ENCODE data around the gene DLG2. TPM values are rescaled to one million over a fixed set of nuclear protein-coding genes. Genes with fewer than 3 reads are reported as not detected.

Gene DLG2
- total and polyA plus RNA-seq, 2 of the 8 experiments (the other 6 are each of a cell fraction or from before 2014, with no cell fraction given) = 1.7 to 14.3 TPM

- no peaks in the 10 kb centered on the region for H3K36me3 ChIP-seq (ENCODE audit: control insufficient read depth in 2 of 4, insufficient read depth in 4 of 4, low read length in 3 of 4)
- FAIRE-seq (no peak), DNase-seq (ENCODE audit: low read depth in 1 of 2, low spot score in 2 of 2) (no peak)
- H3K79me2 ChIP-seq (ENCODE audit: control insufficient read depth in 1 of 2, insufficient read depth in 2 of 2, low read length in 2 of 2) = no peaks in the 10 kb centered on the region
- H3K9ac ChIP-seq (replicated peaks in 1 of 4; ENCODE audit: extremely low read depth in 1 of 4, low read depth in 3 of 4, low read length in 3 of 4) = no peak overlapping the region
- H2BK12ac ChIP-seq (ENCODE audit: low read depth, low read length) = no peak overlapping the region
- H3K4ac ChIP-seq (replicated peaks; ENCODE audit: insufficient read length, low read depth, low read length) = no peak overlapping the region
- no peak overlapping the region for H4K8ac ChIP-seq (ENCODE audit: extremely low read depth, insufficient read depth, low read length)
- H4K20me1 ChIP-seq (replicated peaks in 1 of 2; ENCODE audit: control insufficient read depth in 1 of 2, insufficient read depth in 2 of 2, low read length in 2 of 2) = no peaks in the 10 kb centered on the region
- no peak overlapping the region for H2AFZ ChIP-seq (ENCODE audit: low read length)
- H3K4me2 ChIP-seq (ENCODE audit: insufficient read depth in 1 of 2, low read depth in 2 of 2, low read length in 2 of 2) = no peak overlapping the region
- CTCF ChIA-PET (ENCODE audit: partially characterized antibody) = no interaction called here
- H3K18ac ChIP-seq (ENCODE audit: extremely low read depth, low read length) = no peak overlapping the region
- no peak overlapping the region for H3K56ac ChIP-seq (replicated peaks; ENCODE audit: insufficient read length, low read depth, low read length)
- WGBS, 2 experiments (ENCODE audit: extremely low coverage in 1 of 2, insufficient coverage in 1 of 2, insufficient read length in 1 of 2, insufficient replicate concordance in 2 of 2, low coverage in 1 of 2, low lambda C conversion rate in 2 of 2, missing lambda C conversion rate in 1 of 2) = 5% methylated on average over 1 of the region's 1 CpG; no CpG with 5 or more reads in 1 of the 2 experiments
- no peaks in the 10 kb centered on the region for H3K4me1 ChIP-seq (replicated peaks in 1 of 4; ENCODE audit: control insufficient read depth in 3 of 4, insufficient read depth in 4 of 4, low read length in 3 of 4)
- POLR2A ChIA-PET (ENCODE audit: partially characterized antibody) = no interaction called here
- H3K14ac ChIP-seq (ENCODE audit: insufficient read length) = no peak overlapping the region
- no peak overlapping the region for H2BK15ac ChIP-seq (ENCODE audit: low read length)
- no peak overlapping the region for H4K91ac ChIP-seq (replicated peaks; ENCODE audit: insufficient read length, low read length)
- no peak overlapping the region for H2BK120ac ChIP-seq (replicated peaks; ENCODE audit: low read depth, low read length)
- no peaks in the 10 kb centered on the region for H3K27me3 ChIP-seq (replicated peaks in 1 of 4; ENCODE audit: control insufficient read depth in 3 of 4, extremely low read depth in 1 of 4, insufficient read depth in 3 of 4, low read length in 3 of 4)
- no peak overlapping the region for H2AK5ac ChIP-seq (ENCODE audit: low read depth, low read length)
- no peaks in the 10 kb centered on the region for H3K23me2 ChIP-seq (ENCODE audit: low read depth, low read length)
- H4K5ac ChIP-seq (ENCODE audit: insufficient read length, low read depth, low read length) = no peak overlapping the region
- no peak overlapping the region for H3K23ac ChIP-seq (ENCODE audit: insufficient read length)
- no peaks in the 10 kb centered on the region; the same call in 1 of the 2 replicates for H3K79me1 ChIP-seq (ENCODE audit: low read depth, low read length)
- H2BK20ac ChIP-seq (ENCODE audit: low read length) = no peak overlapping the region
- H3K4me3 ChIP-seq (ENCODE audit: extremely low read depth in 1 of 4, insufficient read depth in 2 of 4, low read depth in 3 of 4, low read length in 4 of 4) = no peak overlapping the region
- H2BK5ac ChIP-seq (ENCODE audit: low read depth, low read length) = no peak overlapping the region
- no peaks in the 10 kb centered on the region for H3K9me3 ChIP-seq (ENCODE audit: insufficient read depth in 2 of 2, low read depth in 1 of 2, low read length in 1 of 2)
- H3K27ac ChIP-seq (ENCODE audit: low read depth, low read length) = no peak overlapping the region
- TF ChIP-seq SAP30 (IDR thresholded peaks at IDR 0.05; ENCODE audit: insufficient read depth, insufficient replicate concordance, low read length) (no peak), FOSL1 (IDR thresholded peaks at IDR 0.05; ENCODE audit: insufficient read depth, low read depth, low read length) (no peak), CHD1 (IDR thresholded peaks at IDR 0.05; ENCODE audit: low read depth, low read length) (no peak), CEBPB (IDR thresholded peaks at IDR 0.05; ENCODE audit: low read depth, low read length) (no peak), RBBP5 (IDR thresholded peaks at IDR 0.05; ENCODE audit: borderline replicate concordance, low read depth, low read length) (no peak), TEAD4 (IDR thresholded peaks at IDR 0.05; ENCODE audit: low read depth, low read length) (no peak), RFX5 (IDR thresholded peaks at IDR 0.05; ENCODE audit: borderline replicate concordance, low read depth, low read length) (no peak), RXRA (IDR thresholded peaks at IDR 0.05; ENCODE audit: insufficient read depth, low read depth, low read length) (no peak), SP1 (IDR thresholded peaks at IDR 0.05; ENCODE audit: low read depth, low read length) (no peak), ZNF274 (IDR thresholded peaks at IDR 0.05; ENCODE audit: borderline replicate concordance, extremely low read depth, low read length) (no peak), GTF2F1 (IDR thresholded peaks at IDR 0.05; ENCODE audit: borderline replicate concordance, low read depth, low read length) (no peak), ATF2 (IDR thresholded peaks at IDR 0.05; ENCODE audit: low read length) (no peak), TAF7 (optimal IDR thresholded peaks at IDR 0.05; ENCODE audit: borderline replicate concordance, low read depth, low read length) (no peak), SUZ12 (IDR thresholded peaks at IDR 0.05; ENCODE audit: low read length) (no peak)
Measured at GRCh38 chr11:85494396-85494795, 132.7 kb downstream of the DLG2 start.
